H1 (cell line): ENCODE results near the gene DAAM1.

ENCODE experiments used
- CTCF ChIP-seq, 3 experiments: IDR thresholded peaks; 1 replicate in 2 of 3; 2 replicates in 1 of 3; pipeline versions ENCODE4 v1.5.1 to v1.6.1; 2011; ENCODE audit warnings: low read length in 3 of 3, mild to moderate bottlenecking in 3 of 3, inconsistent platforms in 2 of 3, low read depth in 1 of 3, moderate library complexity in 1 of 3; ENCODE audit not compliant: insufficient read depth in 1 of 3; ENCODE audit errors: control extremely low read depth in 1 of 3
- FOSL1 ChIP-seq: IDR thresholded peaks from 2 replicates; pipeline ENCODE4 v1.6.1; 2011; ENCODE audit warnings: mild to moderate bottlenecking, low read depth, low read length, moderate library complexity; ENCODE audit not compliant: insufficient read depth
- POLR2A ChIP-seq, 2 experiments: IDR thresholded peaks; 1 replicate in 1 of 2; 2 replicates in 1 of 2; pipeline ENCODE4 v1.6.1; 2011; ENCODE audit warnings: low read depth in 2 of 2, low read length in 2 of 2, mild to moderate bottlenecking in 2 of 2; ENCODE audit errors: control extremely low read depth in 1 of 2
- TAF1 ChIP-seq: IDR thresholded peaks from 2 replicates; pipeline ENCODE4 v1.6.1; 2011; ENCODE audit warnings: mild to moderate bottlenecking, low read depth, low read length
- TF ChIP-seq, protein P1 (sequence below): IDR thresholded peaks from 2 replicates; pipeline ENCODE4 v1.6.1; 2012; ENCODE audit warnings: inconsistent platforms

DNA sequence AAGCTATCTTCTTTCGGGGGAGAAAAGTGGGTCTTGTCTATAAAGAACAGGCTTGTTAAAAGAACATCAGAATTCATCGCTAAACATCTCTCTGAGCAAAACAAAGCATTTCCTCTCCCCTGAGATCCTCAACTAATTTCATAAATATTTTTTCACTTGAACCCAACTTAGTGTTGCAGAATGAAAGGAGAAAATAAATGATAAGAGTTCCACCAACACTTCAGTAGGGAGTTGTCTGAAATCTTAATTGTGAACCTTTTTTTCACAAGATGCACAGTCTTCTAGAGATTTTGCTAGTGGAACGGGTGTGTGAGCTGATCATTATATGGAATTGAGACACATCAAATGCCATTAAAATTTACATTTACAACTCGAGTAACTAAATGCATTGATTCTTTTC, 1.3 kb upstream of the DAAM1 start:
- TF ChIP-seq, protein P1, sequence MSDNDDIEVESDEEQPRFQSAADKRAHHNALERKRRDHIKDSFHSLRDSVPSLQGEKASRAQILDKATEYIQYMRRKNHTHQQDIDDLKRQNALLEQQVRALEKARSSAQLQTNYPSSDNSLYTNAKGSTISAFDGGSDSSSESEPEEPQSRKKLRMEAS: no peak
- no peak for TF ChIP-seq CTCF (IDR thresholded peaks at IDR 0.05; ENCODE audit: control extremely low read depth in 1 of 3, insufficient read depth in 1 of 3, low read depth in 1 of 3, low read length in 3 of 3)
- no peak for TF ChIP-seq TAF1
- TF ChIP-seq FOSL1: no peak
- TF ChIP-seq POLR2A (IDR thresholded peaks at IDR 0.05; ENCODE audit: control extremely low read depth in 1 of 2, low read depth in 2 of 2, low read length in 2 of 2): no peak
